Measurements from ENCODE around the gene WDR38.

The WDR38 gene

GRCh38 chr9:124882231-124882630 lies 29.0 kb downstream of the WDR38 start:
- no peak for DNase-seq (ENCODE audit: low read depth)

DNA sequence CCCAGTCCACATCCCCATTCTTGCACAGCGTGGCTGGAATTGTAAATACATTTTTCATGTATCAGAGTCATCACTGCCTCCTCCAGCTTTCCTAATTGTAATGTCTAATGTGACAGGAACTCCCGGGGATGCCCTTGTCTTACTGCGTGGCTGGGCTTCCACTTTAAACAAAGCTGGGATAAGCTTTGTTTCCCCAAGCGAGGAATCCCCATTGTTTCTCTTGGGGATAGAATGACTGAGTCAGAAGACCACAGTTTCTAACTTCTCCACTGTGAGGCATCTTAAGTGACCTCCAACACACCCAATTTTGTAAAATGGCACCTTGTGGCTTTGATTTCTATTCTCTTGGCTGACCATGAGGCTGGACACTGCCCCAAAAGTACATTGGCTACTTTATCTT lies 31.1 kb downstream of the WDR38 start:
- DNase-seq (ENCODE audit: low read depth): no peak

GRCh38 chr9:124885551-124885950 lies 32.3 kb downstream of the WDR38 start:
- no peak for DNase-seq (ENCODE audit: low read depth)

DNA sequence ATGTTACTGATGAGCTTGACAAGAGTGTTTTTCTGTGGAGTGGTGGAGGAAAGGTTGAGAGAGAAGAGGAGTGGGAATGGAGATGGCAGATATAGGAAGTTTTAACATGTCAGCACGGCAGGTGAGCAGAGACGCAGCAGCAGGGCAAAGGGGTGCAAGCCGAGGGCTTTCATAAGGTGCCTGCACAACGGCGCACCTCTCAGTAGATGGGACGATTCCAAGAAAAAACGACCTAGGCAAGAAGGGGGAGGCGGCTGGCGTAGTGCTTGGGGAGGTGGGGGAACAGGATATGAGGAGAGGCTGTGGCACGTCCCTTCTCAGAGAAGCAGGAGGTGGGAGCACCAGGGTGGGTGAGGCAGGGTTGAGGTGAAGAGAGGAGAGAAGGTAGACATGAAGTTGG lies 33.2 kb downstream of the WDR38 start:
- no peak for DNase-seq (ENCODE audit: low read depth)

- DNase-seq (ENCODE audit: low read depth): no peak
Observed at GRCh38 chr9:124886866-124887492, 33.7 kb downstream of the WDR38 start.

GRCh38 chr9:124887832-124888231 lies 34.6 kb downstream of the WDR38 start:
- DNase-seq (ENCODE audit: low read depth): no peak

GRCh38 chr9:124889006-124889405 lies 35.7 kb downstream of the WDR38 start:
- DNase-seq (ENCODE audit: low read depth): no peak

DNA sequence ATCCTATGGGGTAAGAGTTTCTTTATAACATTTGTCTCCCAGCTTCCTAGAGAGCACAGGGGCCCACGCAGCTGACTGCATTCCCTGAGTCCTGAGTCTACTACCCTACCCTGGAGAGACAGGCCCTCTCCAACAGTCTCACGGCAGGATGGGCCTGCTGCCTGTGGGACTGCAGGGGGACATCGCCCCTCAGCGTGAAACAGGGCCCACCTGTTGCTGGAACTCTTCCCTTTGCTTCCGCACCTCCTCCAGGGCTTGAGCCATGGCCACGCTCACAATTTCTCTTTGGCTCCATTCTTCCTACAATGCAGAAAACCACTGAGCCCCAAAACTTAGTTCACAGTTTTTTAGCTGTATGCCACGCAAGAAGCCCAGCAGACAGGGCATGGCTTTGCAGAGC lies 36.9 kb downstream of the WDR38 start:
- no peak for DNase-seq (ENCODE audit: low read depth)

GRCh38 chr9:124894035-124894740 lies 40.9 kb downstream of the WDR38 start:
- no peak for DNase-seq (ENCODE audit: low read depth)

- no peak for DNase-seq (ENCODE audit: low read depth)
Observed at GRCh38 chr9:124894741-124895170, 41.5 kb downstream of the WDR38 start.

DNA sequence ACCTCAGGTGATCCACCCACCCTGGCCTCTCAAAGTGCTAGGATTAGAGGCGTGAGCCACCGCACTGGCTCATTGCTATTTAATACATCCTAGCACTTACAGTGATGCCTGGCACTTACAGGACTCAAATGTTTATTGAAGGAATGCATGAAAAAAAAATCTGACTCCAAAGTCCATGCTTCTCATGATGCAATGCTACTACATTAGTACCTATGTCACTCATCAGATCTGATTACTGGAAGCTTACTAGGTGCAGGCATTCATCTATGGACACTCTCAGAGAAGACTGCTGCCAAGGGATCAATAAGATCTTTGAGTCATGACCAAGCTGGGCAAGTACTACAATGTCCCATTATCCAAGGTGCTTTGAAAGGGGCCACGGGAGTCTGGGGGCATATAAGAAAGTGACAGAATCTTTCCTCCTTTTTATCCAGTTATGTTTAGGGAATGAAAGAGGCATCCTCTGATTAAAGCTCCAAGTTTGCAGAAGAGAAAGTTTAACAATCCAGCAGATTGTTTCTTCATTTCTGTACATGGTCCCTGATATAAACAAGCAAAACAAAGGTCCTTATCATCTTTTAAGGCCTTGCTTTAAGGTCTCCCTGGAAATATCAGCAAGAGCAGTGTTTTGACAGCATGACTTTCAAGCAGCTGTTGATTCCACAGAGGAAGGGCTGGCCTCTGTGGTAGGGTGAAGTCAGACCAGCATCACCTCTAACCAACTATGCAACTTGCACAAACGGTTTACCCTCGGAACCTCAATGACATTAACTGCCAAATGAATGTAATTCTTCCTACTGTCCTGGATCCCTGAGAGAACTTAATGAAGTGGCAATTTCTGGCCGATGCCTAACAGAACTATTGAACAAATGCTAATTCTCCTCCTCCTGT lies 44.6 kb downstream of the WDR38 start:
- DNase-seq (ENCODE audit: low read depth): no peak

- DNase-seq (ENCODE audit: low read depth): no peak
Observed at GRCh38 chr9:124899845-124900244, 46.6 kb downstream of the WDR38 start.

GRCh38 chr9:124906966-124907365 lies 53.7 kb downstream of the WDR38 start:
- no peak for DNase-seq (ENCODE audit: low read depth)
